Pancreas (tissue), 10 donors: ENCODE results near the gene ZNF518A. TPM values are rescaled to one million over a fixed set of nuclear protein-coding genes. Genes with fewer than 3 reads are reported as not detected.

ENCODE experiments used
- ATAC-seq, 4 donors: fragments of 200-7000 bp; cut with Tn5 transposase; one replicate each; pipeline versions ENCODE4 v1.8.0 to v1.9.1; 2020; ENCODE audit warnings: mild to moderate bottlenecking in 4 of 4, moderate library complexity in 4 of 4
- DNase-seq, 6 donors: peaks; one replicate each; pipeline ENCODE4 v3.0.0-alpha.2; 2020
- FAIRE-seq: peaks from 2 replicates; lab custom pipeline; 2012; peaks lifted over from hg19 to GRCh38; lab: Jason Lieb, UNC
- H3K27ac ChIP-seq, 4 donors: fragments of 200-600 bp; sonication (generic); 1 replicate in 3 of 4; 2 replicates in 1 of 4; pipeline versions ENCODE4 v1.5.0 to v1.8.0; 2020
- H3K27me3 ChIP-seq, 4 donors: fragments of 200-600 bp; one replicate each; pipeline ENCODE4 v1.8.0; 2021
- H3K36me3 ChIP-seq, 3 donors: fragments of 200-600 bp; sonication (generic) in 1 of 3; one replicate each; pipeline versions ENCODE4 v1.5.0 to v1.8.0; 2020 to 2021
- H3K4me1 ChIP-seq, 3 donors: fragments of 200-600 bp; one replicate each; pipeline ENCODE4 v1.8.0; 2021
- H3K4me3 ChIP-seq, 4 donors: fragments of 200-600 bp; sonication (generic) in 2 of 4; one replicate each; pipeline versions ENCODE4 v1.5.0 to v1.8.0; 2020 to 2021
- H3K9me3 ChIP-seq, 4 donors: fragments of 200-600 bp; one replicate each; pipeline ENCODE4 v1.8.0; 2021
- WGBS, 2 donors: extraction: QIAGEN DNeasy Blood & Tissue Kit; methylation state at CpG; one replicate each; pipeline ENCODE4 v1.1.7; 2013; 5-methylcytosine and 5-hydroxymethylcytosine counted together
- intact Hi-C, 3 donors: fragments of 100-400 bp; cut with DNase I; formaldehyde crosslinking; loops; one replicate each; pipeline versions ENCODE4 v1.11.1 to v1.14.2; 2022
- polyA plus RNA-seq, 2 donors: library from polyadenylated mRNA; stranded (reverse); fragments of 200-250 nt; gene quantifications; one replicate each; pipeline ENCODE4 v1.2.3, GENCODE V29; 2013
- total RNA-seq, 6 donors: library from RNA; stranded (reverse); fragmentation: NEBNext Ultra II Directional in 4 of 6; extraction: Animal tissue kit (Norgen Biotek cat#: 25700) in 4 of 6; gene quantifications; one replicate each; pipeline versions ENCODE4 v1.2.1 to v1.2.4, GENCODE V29; 2021 to 2023
- TF ChIP-seq, protein P1 (sequence below), 4 donors: fragments of 200-600 bp; sonication (generic) in 3 of 4; IDR thresholded peaks; one replicate each; pipeline versions ENCODE4 v1.5.0 to v1.8.0; 2021; ENCODE audit warnings: antibody characterized with exemption in 4 of 4
- donor health status: healthy with polysubstance abuse.
- donor health status: DM: no; HTN: no; CAD: no; lungs with moderate emphysema.
- donor health status: DM: no; HTN: no; CAD: no.
- donor health status: control.
- donor health status: control.
- donor health status: Bipolar disorder and iron deficiency.
- donor health status: DM: yes; HTN: yes; CAD: no.
- donor health status: DM: no; HTN: no; CAD: no.
- donor health status: DM: no; HTN: no; CAD: no.
- donor health status: DM: yes; HTN: yes; CAD: no.

The ZNF518A gene
- total and polyA plus RNA-seq, 8 donors: 4.9 to 18.2 (median 10.5) TPM

DNA sequence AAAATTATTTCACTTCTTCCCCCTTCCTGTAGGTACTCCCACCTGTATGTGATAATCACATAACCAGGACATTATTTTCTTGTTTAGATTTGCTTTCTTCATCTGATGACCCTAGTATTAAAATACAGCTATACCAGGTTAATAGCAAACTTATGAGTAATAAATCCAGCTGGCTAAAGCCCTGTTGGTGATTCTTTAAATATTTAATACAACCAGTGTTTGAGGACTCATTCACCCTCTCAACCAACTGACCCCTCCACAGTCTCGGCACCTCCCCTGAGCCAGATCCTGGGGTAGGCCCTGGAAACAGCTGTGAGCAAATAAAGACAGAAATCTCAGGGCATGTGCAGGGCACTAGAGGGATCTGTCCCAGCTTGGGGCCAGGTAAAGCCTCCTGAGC is 82.8 kb downstream of the ZNF518A start:
- Histone ChIP-seq H3K4me1 (no peaks in the 10 kb centered on the region), H3K4me3 (no peak overlapping the region), H3K36me3 (peaks cover 0 to 11% (median 0%) of the 10 kb centered on the region in 3 donors), H3K27ac (no peak overlapping the region), H3K9me3 (no peaks in the 10 kb centered on the region), H3K27me3 (no peaks in the 10 kb centered on the region)
- no peak for DNase-seq
- 79 to 100% methylated on average over 1 of the region's 1 CpG for WGBS, 2 donors
- intact Hi-C loops: no loop called here
- TF ChIP-seq, protein P1, sequence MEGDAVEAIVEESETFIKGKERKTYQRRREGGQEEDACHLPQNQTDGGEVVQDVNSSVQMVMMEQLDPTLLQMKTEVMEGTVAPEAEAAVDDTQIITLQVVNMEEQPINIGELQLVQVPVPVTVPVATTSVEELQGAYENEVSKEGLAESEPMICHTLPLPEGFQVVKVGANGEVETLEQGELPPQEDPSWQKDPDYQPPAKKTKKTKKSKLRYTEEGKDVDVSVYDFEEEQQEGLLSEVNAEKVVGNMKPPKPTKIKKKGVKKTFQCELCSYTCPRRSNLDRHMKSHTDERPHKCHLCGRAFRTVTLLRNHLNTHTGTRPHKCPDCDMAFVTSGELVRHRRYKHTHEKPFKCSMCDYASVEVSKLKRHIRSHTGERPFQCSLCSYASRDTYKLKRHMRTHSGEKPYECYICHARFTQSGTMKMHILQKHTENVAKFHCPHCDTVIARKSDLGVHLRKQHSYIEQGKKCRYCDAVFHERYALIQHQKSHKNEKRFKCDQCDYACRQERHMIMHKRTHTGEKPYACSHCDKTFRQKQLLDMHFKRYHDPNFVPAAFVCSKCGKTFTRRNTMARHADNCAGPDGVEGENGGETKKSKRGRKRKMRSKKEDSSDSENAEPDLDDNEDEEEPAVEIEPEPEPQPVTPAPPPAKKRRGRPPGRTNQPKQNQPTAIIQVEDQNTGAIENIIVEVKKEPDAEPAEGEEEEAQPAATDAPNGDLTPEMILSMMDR (IDR thresholded peaks at IDR 0.05): no peak
- no peak for ATAC-seq
- no peak for FAIRE-seq

Other genes with a start within 250 kb of the ZNF518A start
- gene CC2D2B, start 222.3 kb upstream of the ZNF518A start, total RNA-seq: under 1 TPM in 4 of 6 donors, not detected in 2; 0.09 to 0.55 (median 0.35) TPM
- gene CC2D2B, start 222.3 kb upstream of the ZNF518A start, polyA plus RNA-seq: under 1 TPM; 0.38 to 0.47 TPM
- 1 to 10 TPM; 1.5 to 3.8 (median 2.5) TPM for gene CCNJ, start 86.7 kb upstream of the ZNF518A start, total RNA-seq
- gene CCNJ, start 86.7 kb upstream of the ZNF518A start, polyA plus RNA-seq: 1 to 10 TPM; 1.6 to 2.7 TPM
- 10 to 100 TPM in 5 of 6 donors, 1 to 10 TPM in 1; 7.1 to 25.8 (median 12.8) TPM for gene BLNK, start 141.3 kb downstream of the ZNF518A start, total RNA-seq
- 10 to 100 TPM; 10.4 to 12.9 TPM for gene BLNK, start 141.3 kb downstream of the ZNF518A start, polyA plus RNA-seq
- gene DNTT, start 174.1 kb downstream of the ZNF518A start, total RNA-seq: not detected
- gene DNTT, start 174.1 kb downstream of the ZNF518A start, polyA plus RNA-seq: under 1 TPM in 1 of 2 donors, not detected in 1; 0.12 TPM
- gene OPALIN, start 228.7 kb downstream of the ZNF518A start, total RNA-seq: not detected
- gene OPALIN, start 228.7 kb downstream of the ZNF518A start, polyA plus RNA-seq: not detected